HG02678 (cell line): Measurements from ENCODE around the gene SERPINB12.

Experiments used
- ATAC-seq: cut with Tn5 transposase; IDR thresholded peaks from one replicate; pipeline ENCODE4 v1.9.1; 2021; ENCODE audit warnings: mild to moderate bottlenecking, moderate library complexity; ENCODE audit not compliant: unreplicated experiment

SERPINB12 gene

GRCh38 chr18:63596964-63597363, 54.8 kb downstream of the SERPINB12 start:
- ATAC-seq: no peak

GRCh38 chr18:63603355-63603754, 61.2 kb downstream of the SERPINB12 start:
- ATAC-seq: no peak

- ATAC-seq: peak; percentile 96
These were observed 61.6 kb downstream of the SERPINB12 start for GRCh38 chr18:63603772-63604171.

GRCh38 chr18:63604791-63605567, 62.8 kb downstream of the SERPINB12 start:
- ATAC-seq: no peak

- ATAC-seq: no peak
These were observed 64.4 kb downstream of the SERPINB12 start for GRCh38 chr18:63606526-63606925.

- ATAC-seq: no peak
These were observed 71.3 kb downstream of the SERPINB12 start for GRCh38 chr18:63613420-63613819.

GRCh38 chr18:63617049-63617914, 75.1 kb downstream of the SERPINB12 start:
- peak; percentile 71 for ATAC-seq

- peak; percentile 9 for ATAC-seq
These were observed 75.7 kb downstream of the SERPINB12 start for GRCh38 chr18:63617915-63618234.
